H1 (cell line): ENCODE results near the gene ZFR. TPM values are rescaled to one million over a fixed set of nuclear protein-coding genes. Genes with fewer than 3 reads are reported as not detected.
A peak's percentile ranks its signal among the peaks of the same experiment; 100 is the strongest.

Source experiments
- CTCF ChIA-PET: fragments of 300-600 bp; sonication (Branson Sonifier 250); formaldehyde crosslinking; loops from one replicate; lab custom pipeline; 2021; ENCODE audit not compliant: partially characterized antibody; lab: Charles Lee
- POLR2A ChIA-PET: fragments of 300-600 bp; sonication (Branson Sonifier 250); formaldehyde crosslinking; loops from one replicate; lab custom pipeline; 2021; ENCODE audit warnings: inconsistent platforms; ENCODE audit not compliant: partially characterized antibody; lab: Charles Lee
- DNase-seq, 2 experiments: peaks; one replicate each; pipeline versions ENCODE4 v3.0.0 to v3.0.0-alpha.2; 2010 to 2022; ENCODE audit warnings: low spot score in 2 of 2, low read depth in 1 of 2, mixed read lengths in 1 of 2
- FAIRE-seq: peaks from 2 replicates; lab custom pipeline; 2011; peaks lifted over from hg19 to GRCh38; lab: Jason Lieb, UNC
- H2AFZ ChIP-seq: 2 replicates; pipeline ENCODE4 v1.8.1; 2012; ENCODE audit warnings: low read length, inconsistent platforms
- H2AK5ac ChIP-seq: 2 replicates; pipeline ENCODE4 v1.6.1; 2013; ENCODE audit warnings: low read depth, low read length
- H2BK120ac ChIP-seq: replicated peaks from 2 replicates; pipeline ENCODE3; 2013; ENCODE audit warnings: low read depth, low read length, inconsistent platforms
- H2BK12ac ChIP-seq: 2 replicates; pipeline ENCODE4 v1.6.1; 2013; ENCODE audit warnings: low read depth, low read length
- H2BK15ac ChIP-seq: 2 replicates; pipeline ENCODE4 v1.6.1; 2013; ENCODE audit warnings: low read length
- H2BK20ac ChIP-seq: 2 replicates; pipeline ENCODE4 v1.6.1; 2013; ENCODE audit warnings: low read length
- H2BK5ac ChIP-seq: 2 replicates; pipeline ENCODE4 v1.6.1; 2013; ENCODE audit warnings: low read depth, low read length
- H3K14ac ChIP-seq: 2 replicates; pipeline ENCODE4 v1.6.1; 2013; ENCODE audit warnings: inconsistent platforms; ENCODE audit not compliant: insufficient read length
- H3K18ac ChIP-seq: 2 replicates; pipeline ENCODE4 v1.6.1; 2013; ENCODE audit warnings: low read length; ENCODE audit errors: extremely low read depth
- H3K23ac ChIP-seq: 2 replicates; pipeline ENCODE4 v1.6.1; 2013; ENCODE audit warnings: inconsistent platforms; ENCODE audit not compliant: insufficient read length
- H3K23me2 ChIP-seq: 2 replicates; pipeline ENCODE4 v1.6.1; 2013; ENCODE audit warnings: low read depth, low read length
- H3K27ac ChIP-seq: 2 replicates; pipeline ENCODE4 v1.6.1; 2011; ENCODE audit warnings: low read depth, low read length, inconsistent platforms
- H3K27me3 ChIP-seq, 4 experiments: replicated peaks in 1 of 4; 1 replicate in 1 of 4; 2 replicates in 3 of 4; pipeline versions ENCODE4 v1.6.1 to v1.8.1; 2011 to 2013; ENCODE audit warnings: low read length in 3 of 4, mild to moderate bottlenecking in 3 of 4, inconsistent platforms in 2 of 4, mixed read lengths in 2 of 4, moderate library complexity in 1 of 4; ENCODE audit not compliant: control insufficient read depth in 3 of 4, insufficient read depth in 3 of 4; ENCODE audit errors: extremely low read depth in 1 of 4
- H3K36me3 ChIP-seq, 4 experiments: 2 replicates each; pipeline versions ENCODE4 v1.6.1 to v1.8.1; 2011 to 2013; ENCODE audit warnings: mild to moderate bottlenecking in 4 of 4, low read length in 3 of 4, moderate library complexity in 2 of 4, control low read depth in 1 of 4, inconsistent platforms in 1 of 4; ENCODE audit not compliant: insufficient read depth in 4 of 4, control insufficient read depth in 2 of 4
- H3K4ac ChIP-seq: replicated peaks from 2 replicates; pipeline ENCODE3; 2013; ENCODE audit warnings: low read length, low read depth, mixed read lengths, inconsistent platforms; ENCODE audit not compliant: insufficient read length
- H3K4me1 ChIP-seq, 4 experiments: replicated peaks in 1 of 4; 1 replicate in 1 of 4; 2 replicates in 3 of 4; pipeline versions ENCODE4 v1.6.1 to v1.8.1; 2011 to 2013; ENCODE audit warnings: low read length in 3 of 4, inconsistent platforms in 2 of 4, mixed read lengths in 1 of 4; ENCODE audit not compliant: insufficient read depth in 4 of 4, control insufficient read depth in 3 of 4
- H3K4me2 ChIP-seq, 2 experiments: 2 replicates each; pipeline versions ENCODE4 v1.6.1 to v1.8.1; 2011 to 2013; ENCODE audit warnings: low read depth in 2 of 2, low read length in 2 of 2, control low read depth in 1 of 2, inconsistent platforms in 1 of 2, mild to moderate bottlenecking in 1 of 2; ENCODE audit not compliant: insufficient read depth in 1 of 2
- H3K4me3 ChIP-seq, 4 experiments: fragments of 200-600, 300-600 bp in 1 of 4; sonication (generic), shearing (Covaris generic), sonication (Bioruptor Twin) in 1 of 4; 2 replicates each; pipeline versions ENCODE4 v1.5.1 to v1.8.1; 2011 to 2016; ENCODE audit warnings: low read length in 4 of 4, low read depth in 3 of 4, control low read depth in 2 of 4, inconsistent platforms in 2 of 4, mild to moderate bottlenecking in 2 of 4, mixed read lengths in 1 of 4, moderate library complexity in 1 of 4; ENCODE audit not compliant: insufficient read depth in 2 of 4; ENCODE audit errors: extremely low read depth in 1 of 4
- H3K56ac ChIP-seq: replicated peaks from 2 replicates; pipeline ENCODE3; 2013; ENCODE audit warnings: low read depth, mild to moderate bottlenecking, mixed read lengths, low read length, inconsistent platforms; ENCODE audit not compliant: insufficient read length
- H3K79me1 ChIP-seq: 2 replicates; pipeline ENCODE4 v1.6.1; 2013; ENCODE audit warnings: low read depth, low read length, control low read depth
- H3K79me2 ChIP-seq, 2 experiments: 2 replicates each; pipeline versions ENCODE4 v1.6.1 to v1.8.1; 2012 to 2013; ENCODE audit warnings: low read length in 2 of 2, mild to moderate bottlenecking in 2 of 2, inconsistent platforms in 1 of 2; ENCODE audit not compliant: insufficient read depth in 2 of 2, control insufficient read depth in 1 of 2
- H3K9ac ChIP-seq, 4 experiments: replicated peaks in 1 of 4; 1 replicate in 1 of 4; 2 replicates in 3 of 4; pipeline versions ENCODE4 v1.6.1 to v1.8.1; 2011 to 2013; ENCODE audit warnings: low read depth in 3 of 4, low read length in 3 of 4, control low read depth in 2 of 4, mild to moderate bottlenecking in 2 of 4, moderate library complexity in 2 of 4, inconsistent platforms in 1 of 4; ENCODE audit errors: extremely low read depth in 1 of 4
- H3K9me3 ChIP-seq, 2 experiments: 2 replicates each; pipeline versions ENCODE4 v1.6.1 to v1.8.1; 2012 to 2013; ENCODE audit warnings: mild to moderate bottlenecking in 2 of 2, moderate library complexity in 2 of 2, control low read depth in 1 of 2, inconsistent platforms in 1 of 2, low read depth in 1 of 2, low read length in 1 of 2, mixed read lengths in 1 of 2; ENCODE audit not compliant: insufficient read depth in 2 of 2
- H4K20me1 ChIP-seq, 2 experiments: replicated peaks in 1 of 2; 2 replicates each; pipeline versions ENCODE3 to v1.8.1; 2011 to 2013; ENCODE audit warnings: inconsistent platforms in 2 of 2, low read length in 2 of 2, mild to moderate bottlenecking in 1 of 2; ENCODE audit not compliant: insufficient read depth in 2 of 2, control insufficient read depth in 1 of 2
- H4K5ac ChIP-seq: 2 replicates; pipeline ENCODE4 v1.6.1; 2013; ENCODE audit warnings: low read length, low read depth, mixed read lengths, inconsistent platforms; ENCODE audit not compliant: insufficient read length
- H4K8ac ChIP-seq: 2 replicates; pipeline ENCODE4 v1.8.0; 2013; ENCODE audit warnings: mild to moderate bottlenecking, moderate library complexity, low read length, inconsistent platforms; ENCODE audit not compliant: insufficient read depth; ENCODE audit errors: extremely low read depth
- H4K91ac ChIP-seq: replicated peaks from 2 replicates; pipeline ENCODE3; 2013; ENCODE audit warnings: low read length, mixed read lengths, inconsistent platforms; ENCODE audit not compliant: insufficient read length
- BACH1 ChIP-seq: IDR thresholded peaks from 2 replicates; pipeline ENCODE4 v1.6.1; 2012; ENCODE audit warnings: low read length, improper control_type of control experiment
- BRCA1 ChIP-seq: IDR thresholded peaks from 2 replicates; pipeline ENCODE4 v1.6.1; 2012; ENCODE audit warnings: low read depth, low read length, improper control_type of control experiment
- CTCF ChIP-seq, 3 experiments: IDR thresholded peaks; 1 replicate in 2 of 3; 2 replicates in 1 of 3; pipeline versions ENCODE4 v1.5.1 to v1.6.1; 2011; ENCODE audit warnings: low read length in 3 of 3, mild to moderate bottlenecking in 3 of 3, inconsistent platforms in 2 of 3, low read depth in 1 of 3, moderate library complexity in 1 of 3; ENCODE audit not compliant: insufficient read depth in 1 of 3; ENCODE audit errors: control extremely low read depth in 1 of 3
- EZH2 ChIP-seq: fragments of 200-600 bp; sonication (generic); IDR thresholded peaks from 2 replicates; pipeline ENCODE4 v1.7.1; 2012; ENCODE audit warnings: low read depth, mild to moderate bottlenecking, moderate library complexity, low read length, inconsistent platforms; ENCODE audit not compliant: severe bottlenecking
- NANOG ChIP-seq: IDR thresholded peaks from 2 replicates; pipeline ENCODE4 v1.6.1; 2011; ENCODE audit warnings: low read length, low read depth, mild to moderate bottlenecking, inconsistent platforms; ENCODE audit not compliant: insufficient read depth, poor library complexity, severe bottlenecking
- RAD21 ChIP-seq, 2 experiments: IDR thresholded peaks in 1 of 2; conservative IDR thresholded peaks in 1 of 2; 2 replicates each; pipeline ENCODE4 v1.6.1; 2011; ENCODE audit warnings: low read depth in 2 of 2, low read length in 2 of 2, improper control_type of control experiment in 1 of 2, inconsistent platforms in 1 of 2, mild to moderate bottlenecking in 1 of 2, moderate library complexity in 1 of 2
- YY1 ChIP-seq: IDR thresholded peaks from 2 replicates; pipeline ENCODE4 v1.6.1; 2011; ENCODE audit warnings: low read depth, mild to moderate bottlenecking, low read length
- WGBS, 2 experiments: shearing (Covaris generic) in 1 of 2; methylation state at CpG; one replicate each; pipeline versions ENCODE4 v1.1.6 to v1.1.7; 2013 to 2015; ENCODE audit warnings: low lambda C conversion rate in 2 of 2, mixed read lengths in 2 of 2, inconsistent platforms in 1 of 2, low coverage in 1 of 2, missing lambda C conversion rate in 1 of 2; ENCODE audit not compliant: insufficient replicate concordance in 2 of 2, insufficient coverage in 1 of 2, insufficient read length in 1 of 2; ENCODE audit errors: extremely low coverage in 1 of 2, missing lambda C conversion rate in 1 of 2; 5-methylcytosine and 5-hydroxymethylcytosine counted together
- polyA plus RNA-seq, 7 experiments: library from polyadenylated mRNA; depleted of rRNA in 3 of 7; stranded (reverse) in 5 of 7; unstranded in 2 of 7; fragments of >200 nt in 5 of 7; fragments of 200-250 nt in 2 of 7; gene quantifications; 1 replicate in 5 of 7; 2 replicates in 1 of 7; 4 replicates in 1 of 7; pipeline versions ENCODE4 v1.2.1 to v1.2.3, GENCODE V29; 2011 to 2013; ENCODE audit warnings: missing spikeins in 2 of 7, mixed read lengths in 2 of 7
- total RNA-seq: library from RNA; stranded (reverse); fragmentation: NEBNext Ultra II Directional; extraction: Animal tissue kit (Norgen Biotek cat#: 25700); gene quantifications from 2 replicates; pipeline ENCODE4 v1.2.1, GENCODE V29; 2021

ZFR gene
- total and polyA plus RNA-seq, 2 of the 8 experiments (the other 6 are each of a cell fraction or from before 2014, with no cell fraction given), result 68.8 to 92.7 TPM

GRCh38 chr5:32450952-32451351 is 6.4 kb upstream of the ZFR start:
- no peak for FAIRE-seq
- CTCF ChIA-PET, result interaction anchor here (0.6 to 3.4 kb wide), 16 partner anchors 8 to 559 kb away, joined by 3 to 20 read pairs (median 3); no protein-coding TSS in a partner anchor

More at GRCh38 chr5:32450952-32451351, 6.4 kb upstream of the ZFR start:
- no peak for TF ChIP-seq EZH2
- TF ChIP-seq BRCA1, result no peak
- TF ChIP-seq YY1, result no peak
- peak; percentile 49 to 62 for TF ChIP-seq RAD21 (IDR thresholded peaks at IDR 0.05 in 1 of 2, conservative IDR thresholded peaks at IDR 0.05 in 1 of 2; ENCODE audit: low read depth in 2 of 2, low read length in 2 of 2)
- no peak for TF ChIP-seq BACH1
- TF ChIP-seq NANOG, result no peak
- peak in 2 of 3 experiments; percentile 24 to 63; a peak in 2 of 4 replicates for TF ChIP-seq CTCF (IDR thresholded peaks at IDR 0.05; ENCODE audit: control extremely low read depth in 1 of 3, insufficient read depth in 1 of 3, low read depth in 1 of 3, low read length in 3 of 3)
- no peak overlapping the region for H2BK12ac ChIP-seq
- H3K9me3 ChIP-seq, result no peaks in the 10 kb centered on the region
- H3K79me2 ChIP-seq, result no peaks in the 10 kb centered on the region
- H3K14ac ChIP-seq, result no peak overlapping the region
- DNase-seq, result peak in 1 of 2 experiments; percentile 36
- H3K4me2 ChIP-seq, result no peak overlapping the region
- no peak overlapping the region for H4K91ac ChIP-seq
- H3K18ac ChIP-seq, result no peak overlapping the region
- no peak overlapping the region for H4K8ac ChIP-seq
- no peak overlapping the region for H2BK20ac ChIP-seq
- 45% methylated on average over 1 of the region's 1 CpG; no CpG with 5 or more reads in 1 of the 2 experiments for WGBS, 2 experiments
- H2BK5ac ChIP-seq, result no peak overlapping the region
- no peak overlapping the region for H3K4ac ChIP-seq
- no peak overlapping the region for H4K5ac ChIP-seq
- no peaks in the 10 kb centered on the region for H3K36me3 ChIP-seq
- no peak overlapping the region for H2BK15ac ChIP-seq
- H3K27ac ChIP-seq, result no peak overlapping the region
- no peaks in the 10 kb centered on the region for H3K4me1 ChIP-seq
- H3K9ac ChIP-seq, result no peak overlapping the region
- no peaks in the 10 kb centered on the region for H3K23me2 ChIP-seq
- no peak overlapping the region for H3K56ac ChIP-seq
- no peak overlapping the region for H3K4me3 ChIP-seq
- no peak overlapping the region for H3K23ac ChIP-seq
- H2AK5ac ChIP-seq, result no peak overlapping the region
- no peaks in the 10 kb centered on the region for H4K20me1 ChIP-seq
- no peak overlapping the region for H2AFZ ChIP-seq
- H3K27me3 ChIP-seq, result no peaks in the 10 kb centered on the region; a peak in 2 of 7 replicates
- POLR2A ChIA-PET, result no interaction called here
- no peaks in the 10 kb centered on the region for H3K79me1 ChIP-seq
- no peak overlapping the region for H2BK120ac ChIP-seq
